ENCODE measurements around the gene HIGD2B.
A peak's percentile ranks its signal among the peaks of the same experiment; 100 is the strongest.

Gene HIGD2B

GRCh38 chr15:72700076-72700475 is 14.1 kb upstream of the HIGD2B start:
- no peak overlapping the region for H3K27ac ChIP-seq (ENCODE audit: low read depth, low read length, poor library complexity, severe bottlenecking)
- H3K9me3 ChIP-seq (ENCODE audit: low read length) = no peaks in the 10 kb centered on the region
- H3F3A ChIP-seq (ENCODE audit: insufficient read depth, low read length) = no peaks in the 10 kb centered on the region
- H3K9ac ChIP-seq (ENCODE audit: low read length) = no peak overlapping the region
- no peaks in the 10 kb centered on the region; the same call in 1 of the 2 replicates for H3K36me3 ChIP-seq (ENCODE audit: insufficient read depth, low read length)
- TF ChIP-seq EZH2 (IDR thresholded peaks at IDR 0.05; ENCODE audit: borderline replicate concordance, low read length) (no peak), CTCF (IDR thresholded peaks at IDR 0.05; ENCODE audit: low read length) (no peak)
- H3K4me2 ChIP-seq (ENCODE audit: low read length) = no peak overlapping the region
- H3K4me3 ChIP-seq (ENCODE audit: low read depth, low read length, poor library complexity, severe bottlenecking) = no peak overlapping the region
- H3K27me3 ChIP-seq (ENCODE audit: insufficient read depth, low read length) = no peaks in the 10 kb centered on the region
- 0 out of 2 replicates have a peak, but pooled peaks cover 5% of the 10 kb centered on the region for H3K79me2 ChIP-seq (ENCODE audit: insufficient read depth, low read length)
- no peaks in the 10 kb centered on the region for H4K20me1 ChIP-seq (ENCODE audit: insufficient read depth, low read length)
- H3K9me2 ChIP-seq (ENCODE audit: low read depth, low read length) = no peaks in the 10 kb centered on the region
- no peaks in the 10 kb centered on the region for H3K4me1 ChIP-seq (ENCODE audit: insufficient read depth, low read length, severe bottlenecking)
- H2AFZ ChIP-seq (ENCODE audit: low read length) = no peak overlapping the region

DNA sequence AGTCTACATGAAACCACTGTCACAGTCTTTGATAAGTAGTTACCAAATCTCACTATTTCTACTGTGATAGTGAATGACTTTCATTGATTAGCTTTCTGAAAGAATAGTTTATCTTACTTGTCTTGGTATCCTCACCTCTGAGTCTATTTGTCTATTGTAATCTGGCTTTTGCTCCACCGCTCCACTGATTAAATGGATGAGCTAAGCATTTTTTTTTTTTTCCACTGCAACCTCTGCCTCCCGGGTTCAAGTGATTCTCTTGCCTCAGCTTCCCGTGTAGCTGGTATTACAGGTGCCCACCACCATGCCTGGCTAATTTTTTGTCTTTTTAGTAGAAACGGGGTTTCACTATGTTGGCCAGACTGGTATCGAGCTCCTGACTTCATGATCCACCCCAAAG is 13.0 kb upstream of the HIGD2B start:
- no peak overlapping the region for H2AFZ ChIP-seq (ENCODE audit: low read length)
- H3K79me2 ChIP-seq (ENCODE audit: insufficient read depth, low read length) = 0 out of 2 replicates have a peak, but pooled peaks cover 5% of the 10 kb centered on the region
- H3K4me2 ChIP-seq (ENCODE audit: low read length) = no peak overlapping the region
- H3K9me3 ChIP-seq (ENCODE audit: low read length) = no peaks in the 10 kb centered on the region
- no peaks in the 10 kb centered on the region; the same call in 1 of the 2 replicates for H3K36me3 ChIP-seq (ENCODE audit: insufficient read depth, low read length)
- H3F3A ChIP-seq (ENCODE audit: insufficient read depth, low read length) = no peaks in the 10 kb centered on the region
- no peak overlapping the region for H3K4me3 ChIP-seq (ENCODE audit: low read depth, low read length, poor library complexity, severe bottlenecking)
- H3K9ac ChIP-seq (ENCODE audit: low read length) = no peak overlapping the region
- no peak for TF ChIP-seq EZH2 (IDR thresholded peaks at IDR 0.05; ENCODE audit: borderline replicate concordance, low read length)
- TF ChIP-seq CTCF (IDR thresholded peaks at IDR 0.05; ENCODE audit: low read length) = no peak
- no peaks in the 10 kb centered on the region for H3K9me2 ChIP-seq (ENCODE audit: low read depth, low read length)
- H4K20me1 ChIP-seq (ENCODE audit: insufficient read depth, low read length) = no peaks in the 10 kb centered on the region
- H3K4me1 ChIP-seq (ENCODE audit: insufficient read depth, low read length, severe bottlenecking) = no peaks in the 10 kb centered on the region
- no peak overlapping the region for H3K27ac ChIP-seq (ENCODE audit: low read depth, low read length, poor library complexity, severe bottlenecking)
- H3K27me3 ChIP-seq (ENCODE audit: insufficient read depth, low read length) = no peaks in the 10 kb centered on the region

DNA sequence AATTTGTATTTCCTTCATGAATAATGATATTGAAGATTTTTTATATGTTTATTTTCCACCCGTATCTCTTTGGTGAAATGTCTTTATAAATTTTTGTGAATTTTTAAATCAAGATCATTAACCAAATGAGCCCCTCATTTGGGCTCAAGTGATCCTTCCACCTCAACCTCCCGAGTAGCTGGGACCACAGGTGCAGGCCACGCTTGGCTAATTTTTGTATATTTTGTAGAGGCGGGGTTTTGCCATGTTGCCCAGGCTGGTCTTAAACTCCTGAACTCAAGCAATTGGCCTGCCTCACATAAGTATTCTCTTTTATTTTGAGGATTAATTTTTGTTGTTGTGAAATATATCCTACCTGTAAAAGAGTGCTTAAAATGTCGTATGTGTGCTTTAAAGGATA is 5.0 kb upstream of the HIGD2B start:
- Histone ChIP-seq H3K9ac (ENCODE audit: low read length) (no peak overlapping the region; the same call in 1 of the 2 replicates), H3K27ac (ENCODE audit: low read depth, low read length, poor library complexity, severe bottlenecking) (peak overlapping the region; percentile 82), H3F3A (ENCODE audit: insufficient read depth, low read length) (peaks cover 5% of the 10 kb centered on the region; the same call in 1 of the 2 replicates), H3K36me3 (ENCODE audit: insufficient read depth, low read length) (no peaks in the 10 kb centered on the region; the same call in 1 of the 2 replicates), H3K9me3 (ENCODE audit: low read length) (no peaks in the 10 kb centered on the region), H3K4me1 (ENCODE audit: insufficient read depth, low read length, severe bottlenecking) (peaks cover 47% of the 10 kb centered on the region), H3K4me2 (ENCODE audit: low read length) (peak overlapping the region; percentile 42), H4K20me1 (ENCODE audit: insufficient read depth, low read length) (no peaks in the 10 kb centered on the region), H2AFZ (ENCODE audit: low read length) (no peak overlapping the region), H3K79me2 (ENCODE audit: insufficient read depth, low read length) (no peaks in the 10 kb centered on the region), H3K4me3 (ENCODE audit: low read depth, low read length, poor library complexity, severe bottlenecking) (peak overlapping the region; percentile 10), H3K27me3 (ENCODE audit: insufficient read depth, low read length) (no peaks in the 10 kb centered on the region), H3K9me2 (ENCODE audit: low read depth, low read length) (no peaks in the 10 kb centered on the region)
- no peak for TF ChIP-seq CTCF (IDR thresholded peaks at IDR 0.05; ENCODE audit: low read length)
- TF ChIP-seq EZH2 (IDR thresholded peaks at IDR 0.05; ENCODE audit: borderline replicate concordance, low read length) = no peak
